ENCODE measurements around the gene MET.

MET gene

GRCh38 chr7:116766881-116767280 lies 94.9 kb downstream of the MET start:
- no peaks in the 10 kb centered on the region for H3K9me3 ChIP-seq (ENCODE audit: control insufficient read depth, insufficient read depth, low read depth, low read length)
- H3K4me1 ChIP-seq (ENCODE audit: control insufficient read depth, insufficient read depth, low read length), result no peaks in the 10 kb centered on the region
- CTCF ChIA-PET, result interaction anchor here (0.5 kb wide), 1 partner anchor 13 kb away, joined by 3 read pairs; no protein-coding TSS in a partner anchor
- no peak overlapping the region for H3K4me3 ChIP-seq (ENCODE audit: low read depth, low read length)
- no peak overlapping the region for H3K27ac ChIP-seq (ENCODE audit: extremely low read depth, low read depth, low read length)
- no peak for TF ChIP-seq ZNF521 (tag by site-specific recombination; IDR thresholded peaks at IDR 0.05)
- no peak for TF ChIP-seq ZNF658 (tag by site-specific recombination; IDR thresholded peaks at IDR 0.05)
- no peak for TF ChIP-seq ZNF510 (tag by site-specific recombination; IDR thresholded peaks at IDR 0.05; ENCODE audit: insufficient replicate concordance)
- TF ChIP-seq ZBTB7A (tag by site-specific recombination; IDR thresholded peaks at IDR 0.05; ENCODE audit: low read depth), result no peak
- TF ChIP-seq ZIC2 (tag by site-specific recombination; IDR thresholded peaks at IDR 0.05), result no peak
- TF ChIP-seq ZNF175 (tag by site-specific recombination; IDR thresholded peaks at IDR 0.05), result no peak
- TF ChIP-seq ZNF426 (tag by site-specific recombination; IDR thresholded peaks at IDR 0.05), result no peak
- TF ChIP-seq PRDM4 (tag by site-specific recombination; IDR thresholded peaks at IDR 0.05), result no peak
- TF ChIP-seq ZNF133 (tag by site-specific recombination; IDR thresholded peaks at IDR 0.05), result no peak
- TF ChIP-seq ZNF146 (tag by site-specific recombination; IDR thresholded peaks at IDR 0.05), result no peak
- no peak for TF ChIP-seq GFI1B (tag by site-specific recombination; IDR thresholded peaks at IDR 0.05)
- no peak for TF ChIP-seq ZNF169 (tag by site-specific recombination; IDR thresholded peaks at IDR 0.05)
- no peak for TF ChIP-seq ZNF311 (tag by site-specific recombination; IDR thresholded peaks at IDR 0.05; ENCODE audit: borderline replicate concordance)
- POLR2A ChIA-PET, result no interaction called here
- peaks cover 0 to 78% of the 10 kb centered on the region in 2 experiments; a peak in 2 of 3 replicates for H3K36me3 ChIP-seq (ENCODE audit: control insufficient read depth in 2 of 2, insufficient read depth in 1 of 2, low read length in 2 of 2)

GRCh38 chr7:116769546-116769945 lies 97.5 kb downstream of the MET start:
- Histone ChIP-seq H3K9me3 (ENCODE audit: control insufficient read depth, insufficient read depth, low read depth, low read length) (no peaks in the 10 kb centered on the region), H3K4me3 (ENCODE audit: low read depth, low read length) (no peak overlapping the region), H3K4me1 (ENCODE audit: control insufficient read depth, insufficient read depth, low read length) (no peaks in the 10 kb centered on the region), H3K27ac (ENCODE audit: extremely low read depth, low read depth, low read length) (no peak overlapping the region), H3K36me3 (ENCODE audit: control insufficient read depth in 2 of 2, insufficient read depth in 1 of 2, low read length in 2 of 2) (peaks cover 8 to 77% of the 10 kb centered on the region in 2 experiments; a peak in 2 of 3 replicates)
- CTCF ChIA-PET, result no interaction called here
- no peak for TF ChIP-seq ZNF530 (tag by site-specific recombination; IDR thresholded peaks at IDR 0.05; ENCODE audit: low read depth)
- no peak for TF ChIP-seq HOXD13 (CRISPR knock-in tag; IDR thresholded peaks at IDR 0.05; ENCODE audit: borderline replicate concordance)
- TF ChIP-seq GLI4 (tag by site-specific recombination; IDR thresholded peaks at IDR 0.05), result no peak
- TF ChIP-seq GLIS1 (tag by site-specific recombination; IDR thresholded peaks at IDR 0.05), result no peak
- POLR2A ChIA-PET, result no interaction called here

GRCh38 chr7:116770941-116771340 lies 98.9 kb downstream of the MET start:
- Histone ChIP-seq H3K27ac (ENCODE audit: extremely low read depth, low read depth, low read length) (no peak overlapping the region), H3K4me1 (ENCODE audit: control insufficient read depth, insufficient read depth, low read length) (no peaks in the 10 kb centered on the region), H3K36me3 (ENCODE audit: control insufficient read depth in 2 of 2, insufficient read depth in 1 of 2, low read length in 2 of 2) (peaks cover 12 to 78% of the 10 kb centered on the region in 2 experiments), H3K9me3 (ENCODE audit: control insufficient read depth, insufficient read depth, low read depth, low read length) (no peaks in the 10 kb centered on the region), H3K4me3 (ENCODE audit: low read depth, low read length) (no peak overlapping the region)
- ChIA-PET POLR2A (no interaction called here), CTCF (interaction anchor here (0.5 kb wide), 1 partner anchor 96 kb away, joined by 6 read pairs; no protein-coding TSS in a partner anchor)
- no peak for TF ChIP-seq ZNF280C (tag by site-specific recombination; IDR thresholded peaks at IDR 0.05)

Data from HEK293 (cell line).